ENCODE data around the gene GTF3C5.

The GTF3C5 gene

DNA sequence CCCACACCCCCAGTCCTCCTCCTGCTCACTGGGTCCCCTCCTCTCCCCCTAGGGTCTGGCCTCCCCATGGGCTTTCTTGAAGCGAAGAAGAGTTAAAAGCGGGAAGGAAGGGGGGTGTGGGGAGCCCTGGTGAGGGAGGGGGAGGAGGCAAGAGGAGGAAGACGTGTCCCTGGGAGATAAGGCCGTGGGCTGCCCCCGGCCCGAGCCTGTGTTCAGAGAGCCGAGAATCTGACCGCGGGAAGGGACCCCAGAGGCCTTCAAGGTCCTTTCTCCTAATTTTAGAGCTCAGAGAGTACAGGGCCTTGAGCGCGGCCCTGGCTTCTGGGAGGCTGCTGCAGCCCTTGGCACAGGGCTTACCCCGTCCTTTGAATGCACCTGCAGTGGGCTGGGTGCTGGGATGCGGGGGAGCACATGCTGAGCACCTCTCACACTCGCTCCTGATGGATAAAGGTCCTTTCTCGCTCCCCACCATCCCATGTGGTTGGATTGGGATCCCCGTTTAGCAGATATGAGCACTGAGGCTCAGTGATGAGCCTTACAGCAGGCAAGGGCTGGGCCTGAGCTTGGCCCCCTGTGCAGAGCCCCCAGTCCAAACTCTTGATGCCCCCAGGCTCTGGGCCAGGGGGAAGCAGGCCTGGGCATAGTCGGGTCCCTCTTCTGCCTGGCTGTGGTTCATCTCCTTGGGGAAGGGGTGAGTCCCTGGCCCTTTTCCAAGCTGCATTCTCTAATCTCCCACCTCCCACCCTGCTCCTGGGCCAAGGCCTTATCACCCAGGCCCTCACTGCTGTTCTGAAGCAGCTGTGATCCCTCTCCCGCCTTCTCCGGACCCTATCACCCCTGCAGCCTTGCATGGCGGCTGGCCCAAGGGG is 46.4 kb upstream of the GTF3C5 start:
- no peak overlapping the region for H3K27ac ChIP-seq (ENCODE audit: low read depth, low read length)
- H3K4me3 ChIP-seq (ENCODE audit: insufficient read depth, low read length, poor library complexity, severe bottlenecking) = no peak overlapping the region
- H4K20me1 ChIP-seq (ENCODE audit: low read depth, low read length) = no peaks in the 10 kb centered on the region
- H3F3A ChIP-seq (ENCODE audit: insufficient read depth) = no peaks in the 10 kb centered on the region
- H3K27me3 ChIP-seq (ENCODE audit: low read length) = no peaks in the 10 kb centered on the region; the same call in 1 of the 2 replicates
- no peak overlapping the region for H2AFZ ChIP-seq (ENCODE audit: low read depth, low read length, severe bottlenecking)
- H3K4me2 ChIP-seq (ENCODE audit: low read depth, low read length, poor library complexity, severe bottlenecking) = no peak overlapping the region
- H3K9me2 ChIP-seq (replicated peaks; ENCODE audit: insufficient read depth, low read length) = no peaks in the 10 kb centered on the region
- H3K9ac ChIP-seq (ENCODE audit: low read length) = no peak overlapping the region
- TF ChIP-seq, protein P1, sequence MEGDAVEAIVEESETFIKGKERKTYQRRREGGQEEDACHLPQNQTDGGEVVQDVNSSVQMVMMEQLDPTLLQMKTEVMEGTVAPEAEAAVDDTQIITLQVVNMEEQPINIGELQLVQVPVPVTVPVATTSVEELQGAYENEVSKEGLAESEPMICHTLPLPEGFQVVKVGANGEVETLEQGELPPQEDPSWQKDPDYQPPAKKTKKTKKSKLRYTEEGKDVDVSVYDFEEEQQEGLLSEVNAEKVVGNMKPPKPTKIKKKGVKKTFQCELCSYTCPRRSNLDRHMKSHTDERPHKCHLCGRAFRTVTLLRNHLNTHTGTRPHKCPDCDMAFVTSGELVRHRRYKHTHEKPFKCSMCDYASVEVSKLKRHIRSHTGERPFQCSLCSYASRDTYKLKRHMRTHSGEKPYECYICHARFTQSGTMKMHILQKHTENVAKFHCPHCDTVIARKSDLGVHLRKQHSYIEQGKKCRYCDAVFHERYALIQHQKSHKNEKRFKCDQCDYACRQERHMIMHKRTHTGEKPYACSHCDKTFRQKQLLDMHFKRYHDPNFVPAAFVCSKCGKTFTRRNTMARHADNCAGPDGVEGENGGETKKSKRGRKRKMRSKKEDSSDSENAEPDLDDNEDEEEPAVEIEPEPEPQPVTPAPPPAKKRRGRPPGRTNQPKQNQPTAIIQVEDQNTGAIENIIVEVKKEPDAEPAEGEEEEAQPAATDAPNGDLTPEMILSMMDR (IDR thresholded peaks at IDR 0.05; ENCODE audit: insufficient read depth, low read length, poor library complexity, severe bottlenecking) = no peak
- TF ChIP-seq EZH2phosphoT487 (conservative IDR thresholded peaks at IDR 0.05; ENCODE audit: low read length) = no peak
- no peaks in the 10 kb centered on the region for H3K36me3 ChIP-seq (ENCODE audit: low read length)
- H3K9me3 ChIP-seq (ENCODE audit: insufficient read depth, low read length) = no peaks in the 10 kb centered on the region
- H3K79me2 ChIP-seq (ENCODE audit: insufficient read depth, low read length) = no peaks in the 10 kb centered on the region

DNA sequence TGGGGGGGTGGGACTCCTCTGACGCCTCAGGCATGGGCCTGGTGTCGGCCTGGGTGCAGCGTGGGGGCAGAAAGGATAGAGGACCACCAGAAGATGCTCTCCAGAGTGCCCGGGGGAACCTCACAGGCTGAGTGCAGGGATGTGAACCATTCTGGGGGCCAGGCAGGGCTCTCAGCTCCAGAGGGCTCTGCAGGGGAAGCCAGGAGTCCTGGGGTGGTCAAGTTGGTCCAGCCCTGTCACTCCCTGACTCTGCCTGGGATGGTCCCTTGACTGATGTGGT is 45.8 kb upstream of the GTF3C5 start:
- no peaks in the 10 kb centered on the region; the same call in 1 of the 2 replicates for H3K27me3 ChIP-seq (ENCODE audit: low read length)

DNA sequence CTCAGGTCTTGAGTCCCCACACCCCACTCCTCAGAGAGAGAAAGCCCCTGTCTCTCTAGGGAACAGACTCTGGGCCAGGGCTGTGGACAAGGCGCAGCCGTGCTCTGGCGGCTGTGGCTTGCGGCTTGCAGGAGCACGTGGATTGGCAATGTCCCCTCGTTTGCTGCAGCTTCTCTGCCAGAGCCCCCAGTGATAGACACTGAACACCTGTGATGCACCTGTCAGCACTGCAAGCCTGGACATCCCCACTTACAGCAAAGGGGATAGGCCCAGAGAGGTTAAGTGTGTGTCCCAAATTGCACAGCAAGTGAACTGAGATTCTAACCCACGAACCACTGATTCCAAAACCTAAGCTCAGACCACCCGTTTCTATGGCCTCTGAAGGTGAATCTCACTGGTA is 45.3 kb upstream of the GTF3C5 start:
- TF ChIP-seq, protein P1 (IDR thresholded peaks at IDR 0.05; ENCODE audit: insufficient read depth, low read length, poor library complexity, severe bottlenecking) = no peak
- TF ChIP-seq EZH2phosphoT487 (conservative IDR thresholded peaks at IDR 0.05; ENCODE audit: low read length) = no peak
- H3K4me2 ChIP-seq (ENCODE audit: low read depth, low read length, poor library complexity, severe bottlenecking) = no peak overlapping the region
- H3K79me2 ChIP-seq (ENCODE audit: insufficient read depth, low read length) = no peaks in the 10 kb centered on the region
- no peak overlapping the region for H3K4me3 ChIP-seq (ENCODE audit: insufficient read depth, low read length, poor library complexity, severe bottlenecking)
- H3K9me2 ChIP-seq (replicated peaks; ENCODE audit: insufficient read depth, low read length) = no peaks in the 10 kb centered on the region
- H4K20me1 ChIP-seq (ENCODE audit: low read depth, low read length) = no peaks in the 10 kb centered on the region
- H3K9me3 ChIP-seq (ENCODE audit: insufficient read depth, low read length) = no peaks in the 10 kb centered on the region
- no peak overlapping the region for H3K27ac ChIP-seq (ENCODE audit: low read depth, low read length)
- H2AFZ ChIP-seq (ENCODE audit: low read depth, low read length, severe bottlenecking) = no peak overlapping the region
- H3K36me3 ChIP-seq (ENCODE audit: low read length) = no peaks in the 10 kb centered on the region
- H3K27me3 ChIP-seq (ENCODE audit: low read length) = no peaks in the 10 kb centered on the region; the same call in 1 of the 2 replicates
- H3F3A ChIP-seq (ENCODE audit: insufficient read depth) = no peaks in the 10 kb centered on the region
- H3K9ac ChIP-seq (ENCODE audit: low read length) = no peak overlapping the region

More for the DNA sequence above, 45.8 kb upstream of the GTF3C5 start:
- no peaks in the 10 kb centered on the region for H3K79me2 ChIP-seq (ENCODE audit: insufficient read depth, low read length)
- H3K27ac ChIP-seq (ENCODE audit: low read depth, low read length) = no peak overlapping the region
- TF ChIP-seq, protein P1 (IDR thresholded peaks at IDR 0.05; ENCODE audit: insufficient read depth, low read length, poor library complexity, severe bottlenecking) = no peak
- TF ChIP-seq EZH2phosphoT487 (conservative IDR thresholded peaks at IDR 0.05; ENCODE audit: low read length) = no peak
- H3K9me2 ChIP-seq (replicated peaks; ENCODE audit: insufficient read depth, low read length) = no peaks in the 10 kb centered on the region
- H3F3A ChIP-seq (ENCODE audit: insufficient read depth) = no peaks in the 10 kb centered on the region
- no peaks in the 10 kb centered on the region for H4K20me1 ChIP-seq (ENCODE audit: low read depth, low read length)
- no peak overlapping the region for H2AFZ ChIP-seq (ENCODE audit: low read depth, low read length, severe bottlenecking)
- H3K36me3 ChIP-seq (ENCODE audit: low read length) = no peaks in the 10 kb centered on the region
- no peak overlapping the region for H3K9ac ChIP-seq (ENCODE audit: low read length)
- H3K9me3 ChIP-seq (ENCODE audit: insufficient read depth, low read length) = no peaks in the 10 kb centered on the region
- H3K4me2 ChIP-seq (ENCODE audit: low read depth, low read length, poor library complexity, severe bottlenecking) = no peak overlapping the region
- H3K4me3 ChIP-seq (ENCODE audit: insufficient read depth, low read length, poor library complexity, severe bottlenecking) = no peak overlapping the region

Measured in SU-DHL-6 (cell line).